HL-60 (cell line): ENCODE results near the gene SERPINA5.

ENCODE experiments used
- DNase-seq, 2 experiments: peaks; one replicate each; pipeline ENCODE4 v3.0.0-alpha.2; 2010 to 2020; ENCODE audit warnings: low read depth in 1 of 2, low spot score in 1 of 2
- H3K27ac ChIP-seq: fragments of 250-450 bp; sonication (Bioruptor Pico); replicated peaks from 2 replicates; pipeline ENCODE4 v1.5.1; 2020; ENCODE audit warnings: mild to moderate bottlenecking, moderate library complexity
- H3K27me3 ChIP-seq: fragments of 250-450 bp; sonication (Bioruptor Pico); 2 replicates; pipeline ENCODE4 v1.5.1; 2021; ENCODE audit warnings: mild to moderate bottlenecking, moderate library complexity; ENCODE audit not compliant: insufficient read depth, poor library complexity, severe bottlenecking
- H3K4me3 ChIP-seq: replicated peaks from 2 replicates; pipeline ENCODE4 v1.5.1; 2011; ENCODE audit warnings: mild to moderate bottlenecking, control low read depth, low read length; ENCODE audit not compliant: insufficient read depth
- CTCF ChIP-seq: IDR thresholded peaks from one replicate; pipeline ENCODE4 v1.5.1; 2011; ENCODE audit warnings: low read length, control low read depth, inconsistent platforms; ENCODE audit not compliant: insufficient read depth
- GABPA ChIP-seq: IDR thresholded peaks from 2 replicates; pipeline ENCODE4 v1.6.1; 2012; ENCODE audit warnings: low read depth
- POLR2AphosphoS5 ChIP-seq: IDR thresholded peaks from 2 replicates; pipeline ENCODE4 v1.6.1; 2012; ENCODE audit warnings: low read depth
- REST ChIP-seq: IDR thresholded peaks from 2 replicates; pipeline ENCODE4 v1.6.1; 2012; ENCODE audit warnings: low read depth; ENCODE audit not compliant: insufficient replicate concordance
- SPI1 ChIP-seq: IDR thresholded peaks from 2 replicates; pipeline ENCODE4 v1.6.1; 2012; ENCODE audit warnings: low read depth, mild to moderate bottlenecking, borderline replicate concordance

SERPINA5 gene

GRCh38 chr14:94600148-94600545 lies 18.9 kb downstream of the SERPINA5 start:
- no peak overlapping the region for H3K27ac ChIP-seq
- no peak overlapping the region for H3K4me3 ChIP-seq
- H3K27me3 ChIP-seq, result no peaks in the 10 kb centered on the region
- no peak for DNase-seq
- no peak for TF ChIP-seq CTCF
- no peak for TF ChIP-seq REST
- TF ChIP-seq POLR2AphosphoS5, result no peak
- TF ChIP-seq SPI1, result no peak
- TF ChIP-seq GABPA, result no peak

GRCh38 chr14:94601884-94602391 lies 20.7 kb downstream of the SERPINA5 start:
- DNase-seq, result no peak

GRCh38 chr14:94602722-94603121 lies 21.5 kb downstream of the SERPINA5 start:
- Histone ChIP-seq H3K27me3 (no peaks in the 10 kb centered on the region), H3K27ac (no peak overlapping the region), H3K4me3 (no peak overlapping the region)
- no peak for TF ChIP-seq REST
- no peak for TF ChIP-seq POLR2AphosphoS5
- TF ChIP-seq GABPA, result no peak
- DNase-seq, result no peak

More at GRCh38 chr14:94601884-94602391, 20.7 kb downstream of the SERPINA5 start:
- no peak overlapping the region for H3K27ac ChIP-seq
- no peak overlapping the region for H3K4me3 ChIP-seq
- TF ChIP-seq REST (no peak), POLR2AphosphoS5 (no peak), CTCF (no peak)
- no peaks in the 10 kb centered on the region for H3K27me3 ChIP-seq

- no peak for DNase-seq
- TF ChIP-seq REST (no peak), GABPA (no peak), CTCF (no peak), POLR2AphosphoS5 (no peak), SPI1 (no peak)
- H3K27me3 ChIP-seq, result no peaks in the 10 kb centered on the region
- H3K4me3 ChIP-seq, result no peak overlapping the region
- H3K27ac ChIP-seq, result no peak overlapping the region
These were observed 24.1 kb downstream of the SERPINA5 start for GRCh38 chr14:94605361-94605760.
